IMR-90 (cell line): ENCODE data around the gene TTLL9. TPM values are rescaled to one million over a fixed set of nuclear protein-coding genes. Genes with fewer than 3 reads are reported as not detected.
A peak's percentile ranks its signal among the peaks of the same experiment; 100 is the strongest.

Experiments
- ATAC-seq: fragments of 200-7000 bp; cut with Tn5 transposase; 2 replicates; pipeline ENCODE4 v1.9.1; 2020; ENCODE audit warnings: low read depth, mild to moderate bottlenecking, moderate library complexity
- BruUV-seq: library from RNA; stranded (reverse); fragments of 400-500 nt; replicated peaks from 2 replicates; lab custom pipeline; 2021; lab: Mats Ljungman, UMichigan
- CTCF ChIA-PET: fragments of 300-600 bp; formaldehyde crosslinking; extraction: SDS; loops from one replicate; lab custom pipeline; 2021; ENCODE audit warnings: antibody characterized with exemption; lab: Yijun Ruan, JAX
- POLR2A ChIA-PET: fragments of 300-600 bp; sonication (Branson Sonifier 250); formaldehyde crosslinking; loops from one replicate; lab custom pipeline; 2022; ENCODE audit warnings: antibody characterized with exemption; ENCODE audit not compliant: unreplicated experiment; lab: Charles Lee
- DNase-seq: peaks from one replicate; pipeline ENCODE4 v3.0.0; 2013
- H2AFZ ChIP-seq: replicated peaks from 2 replicates; pipeline ENCODE3; 2013; ENCODE audit warnings: low read length, mild to moderate bottlenecking; ENCODE audit not compliant: poor library complexity
- H2AK5ac ChIP-seq: 2 replicates; pipeline ENCODE4 v1.6.1; 2013; ENCODE audit warnings: low read depth, low read length, inconsistent platforms
- H2AK9ac ChIP-seq: replicated peaks from 2 replicates; pipeline ENCODE3; 2013; ENCODE audit warnings: mild to moderate bottlenecking, low read depth, low read length, moderate library complexity; ENCODE audit not compliant: poor library complexity
- H2BK120ac ChIP-seq: 2 replicates; pipeline ENCODE4 v1.6.1; 2013; ENCODE audit warnings: low read depth, low read length, inconsistent platforms
- H2BK15ac ChIP-seq: 3 replicates; pipeline ENCODE4 v1.6.1; 2013; ENCODE audit warnings: low read depth, low read length, inconsistent platforms
- H2BK20ac ChIP-seq: 2 replicates; pipeline ENCODE4 v1.6.1; 2013; ENCODE audit warnings: low read depth, mild to moderate bottlenecking, inconsistent platforms, low read length, moderate library complexity
- H2BK5ac ChIP-seq: 2 replicates; pipeline ENCODE4 v1.6.1; 2013; ENCODE audit warnings: mild to moderate bottlenecking, low read depth, low read length, inconsistent platforms; ENCODE audit not compliant: poor library complexity, severe bottlenecking
- H3K14ac ChIP-seq: replicated peaks from 2 replicates; pipeline ENCODE4 v1.6.1; 2013; ENCODE audit warnings: low read depth, low read length, inconsistent platforms
- H3K18ac ChIP-seq: 2 replicates; pipeline ENCODE4 v1.6.1; 2013; ENCODE audit warnings: low read depth, low read length, control low read depth
- H3K23ac ChIP-seq: 2 replicates; pipeline ENCODE4 v1.6.1; 2013; ENCODE audit warnings: low read depth, low read length, inconsistent platforms
- H3K27ac ChIP-seq: 2 replicates; pipeline ENCODE4 v1.5.1; 2013; ENCODE audit warnings: mild to moderate bottlenecking, control low read depth, low read length; ENCODE audit not compliant: insufficient read depth
- H3K27me3 ChIP-seq: 2 replicates; pipeline ENCODE4 v1.6.1; 2013; ENCODE audit warnings: low read length; ENCODE audit not compliant: control insufficient read depth, insufficient read depth
- H3K36me3 ChIP-seq: 2 replicates; pipeline ENCODE4 v1.6.1; 2013; ENCODE audit warnings: low read length, mixed read lengths; ENCODE audit not compliant: control insufficient read depth, insufficient read depth
- H3K4ac ChIP-seq: 2 replicates; pipeline ENCODE4 v1.6.1; 2013; ENCODE audit warnings: low read depth, low read length, inconsistent platforms
- H3K4me1 ChIP-seq: 2 replicates; pipeline ENCODE4 v1.6.1; 2013; ENCODE audit warnings: low read length, mixed read lengths; ENCODE audit not compliant: control insufficient read depth, insufficient read depth
- H3K4me2 ChIP-seq: 2 replicates; pipeline ENCODE4 v1.6.1; 2013; ENCODE audit warnings: low read depth, mild to moderate bottlenecking, control low read depth, low read length, moderate library complexity
- H3K4me3 ChIP-seq: 2 replicates; pipeline ENCODE4 v1.5.1; 2013; ENCODE audit warnings: low read depth, mild to moderate bottlenecking, control low read depth, low read length, moderate library complexity; ENCODE audit not compliant: insufficient read depth
- H3K56ac ChIP-seq: 2 replicates; pipeline ENCODE4 v1.6.1; 2013; ENCODE audit warnings: low read length, inconsistent platforms; ENCODE audit not compliant: insufficient read depth; ENCODE audit errors: extremely low read depth
- H3K79me1 ChIP-seq, 2 experiments: 2 replicates each; pipeline ENCODE4 v1.6.1; 2013; ENCODE audit warnings: low read length in 2 of 2, inconsistent platforms in 1 of 2, low read depth in 1 of 2
- H3K9ac ChIP-seq: 2 replicates; pipeline ENCODE4 v1.6.1; 2013; ENCODE audit warnings: low read depth, low read length, control low read depth
- H3K9me1 ChIP-seq: 2 replicates; pipeline ENCODE4 v1.6.1; 2013; ENCODE audit warnings: low read length, inconsistent platforms; ENCODE audit not compliant: insufficient read depth
- H3K9me3 ChIP-seq: 2 replicates; pipeline ENCODE4 v1.6.1; 2013; ENCODE audit warnings: low read length; ENCODE audit not compliant: control insufficient read depth, insufficient read depth
- H4K20me1 ChIP-seq: 2 replicates; pipeline ENCODE4 v1.6.1; 2013; ENCODE audit warnings: low read length, inconsistent platforms; ENCODE audit not compliant: insufficient read depth
- H4K5ac ChIP-seq: 2 replicates; pipeline ENCODE4 v1.6.1; 2013; ENCODE audit warnings: mild to moderate bottlenecking, low read depth, low read length, control low read depth
- H4K8ac ChIP-seq, 2 experiments: 2 replicates each; pipeline ENCODE4 v1.6.1; 2013; ENCODE audit warnings: low read depth in 2 of 2, low read length in 2 of 2, control low read depth in 1 of 2, inconsistent platforms in 1 of 2
- H4K91ac ChIP-seq: 2 replicates; pipeline ENCODE4 v1.6.1; 2013; ENCODE audit warnings: low read depth, low read length, inconsistent platforms; ENCODE audit not compliant: insufficient read depth
- CTCF ChIP-seq: conservative IDR thresholded peaks from 2 replicates; pipeline ENCODE4 v1.5.1; 2012; ENCODE audit warnings: mild to moderate bottlenecking, low read depth, low read length, improper control_type of control experiment
- MXI1 ChIP-seq: IDR thresholded peaks from 2 replicates; pipeline ENCODE4 v1.6.1; 2012; ENCODE audit warnings: low read depth, mild to moderate bottlenecking, low read length, moderate library complexity, borderline replicate concordance
- NFE2L2 ChIP-seq: fragments of 150-350 bp; IDR thresholded peaks from 2 replicates; pipeline ENCODE4 v1.6.1; 2016; ENCODE audit warnings: low read depth, mild to moderate bottlenecking, low read length
- RFX5 ChIP-seq: IDR thresholded peaks from 2 replicates; pipeline ENCODE4 v1.8.0; 2012; ENCODE audit warnings: low read depth, mild to moderate bottlenecking, low read length, moderate library complexity
- SMC3 ChIP-seq: fragments of 150-350 bp; IDR thresholded peaks from 2 replicates; pipeline ENCODE4 v1.6.1; 2016; ENCODE audit warnings: low read depth, mild to moderate bottlenecking, antibody characterized with exemption, low read length, moderate library complexity
- WGBS, 2 experiments: methylation state at CpG; one replicate each; pipeline versions ENCODE4 v1.1.5 to v1.1.7; 2013; ENCODE audit warnings: missing lambda C conversion rate in 2 of 2; ENCODE audit not compliant: insufficient read length in 1 of 2; ENCODE audit errors: extremely low coverage in 2 of 2; 5-methylcytosine and 5-hydroxymethylcytosine counted together
- dilution Hi-C: fragments of 300-500 bp; cut with HindIII; formaldehyde crosslinking; loops from one replicate; pipeline ENCODE4 v1.14.3; 2018; ENCODE audit warnings: low sequenced_read_pairs; ENCODE audit not compliant: unreplicated experiment
- in situ Hi-C: fragments of 300-500 bp; cut with MboI; formaldehyde crosslinking; loops from 3 replicates; pipeline ENCODE4 v1.14.3; 2019; ENCODE audit warnings: low sequenced_read_pairs, inconsistent platforms, mixed read lengths
- intact Hi-C: fragments of 100-400 bp; cut with micrococcal nuclease; formaldehyde crosslinking; loops from 2 replicates; pipeline ENCODE4 v1.10.0; 2022
- polyA plus RNA-seq, 3 experiments: library from polyadenylated mRNA; depleted of rRNA; stranded (reverse); fragments of >200 nt; gene quantifications; 2 replicates each; pipeline ENCODE4 v1.2.3, GENCODE V29; 2012; ENCODE audit warnings: low replicate concordance in 1 of 3
- total RNA-seq: library from RNA; depleted of rRNA; stranded (reverse); fragments of >200 nt; gene quantifications from 2 replicates; pipeline ENCODE4 v1.2.3, GENCODE V29; 2012

TTLL9 gene
- total and polyA plus RNA-seq, 2 of the 4 experiments (the other 2 are of a cell fraction): not detected

- TF ChIP-seq MXI1: no peak
These were observed 45.7 kb upstream of the TTLL9 start (continued) for GRCh38 chr20:31824554-31825313.

GRCh38 chr20:31826074-31826473 lies 44.4 kb upstream of the TTLL9 start:
- DNase-seq (no peak), ATAC-seq (no peak)
- Histone ChIP-seq H4K91ac (no peak overlapping the region), H3K9me3 (no peaks in the 10 kb centered on the region), H3K18ac (no peak overlapping the region), H4K5ac (no peak overlapping the region), H3K9ac (no peak overlapping the region), H4K20me1 (no peaks in the 10 kb centered on the region), H2AK5ac (no peak overlapping the region), H3K27ac (no peak overlapping the region), H2BK5ac (no peak overlapping the region), H2AFZ (peak overlapping the region; percentile 10), H2AK9ac (no peak overlapping the region), H2BK20ac (no peak overlapping the region), H3K36me3 (no peaks in the 10 kb centered on the region), H3K4ac (no peak overlapping the region), H2BK15ac (no peak overlapping the region), H3K23ac (no peak overlapping the region), H3K4me3 (no peak overlapping the region), H3K14ac (no peak overlapping the region), H3K56ac (no peak overlapping the region), H3K9me1 (0 out of 2 replicates have a peak, but pooled peaks cover 3% of the 10 kb centered on the region), H3K27me3 (peaks cover 5% of the 10 kb centered on the region), H3K79me1 (no peaks in the 10 kb centered on the region; a peak in 1 of 4 replicates), H4K8ac (no peak overlapping the region), H3K4me2 (no peak overlapping the region), H2BK120ac (no peak overlapping the region), H3K4me1 (no peaks in the 10 kb centered on the region)
- dilution Hi-C loops: no loop called here
- TF ChIP-seq CTCF (no peak), RFX5 (no peak), SMC3 (no peak), NFE2L2 (no peak), MXI1 (no peak)
- no TSS peak for BruUV-seq
- intact Hi-C loops: no loop called here
- in situ Hi-C loops: loop anchor here (10.0 to 25.0 kb wide), 3 partner anchors 129 to 836 kb away; partner anchors contain the start of genes C20orf203 and PDRG1
- 96% methylated on average over 4 of the region's 5 CpGs; no CpG with 5 or more reads in 1 of the 2 experiments for WGBS, 2 experiments
- POLR2A ChIA-PET: no interaction called here
- CTCF ChIA-PET: no interaction called here
